ENCODE data around the gene EBF3.

DNA sequence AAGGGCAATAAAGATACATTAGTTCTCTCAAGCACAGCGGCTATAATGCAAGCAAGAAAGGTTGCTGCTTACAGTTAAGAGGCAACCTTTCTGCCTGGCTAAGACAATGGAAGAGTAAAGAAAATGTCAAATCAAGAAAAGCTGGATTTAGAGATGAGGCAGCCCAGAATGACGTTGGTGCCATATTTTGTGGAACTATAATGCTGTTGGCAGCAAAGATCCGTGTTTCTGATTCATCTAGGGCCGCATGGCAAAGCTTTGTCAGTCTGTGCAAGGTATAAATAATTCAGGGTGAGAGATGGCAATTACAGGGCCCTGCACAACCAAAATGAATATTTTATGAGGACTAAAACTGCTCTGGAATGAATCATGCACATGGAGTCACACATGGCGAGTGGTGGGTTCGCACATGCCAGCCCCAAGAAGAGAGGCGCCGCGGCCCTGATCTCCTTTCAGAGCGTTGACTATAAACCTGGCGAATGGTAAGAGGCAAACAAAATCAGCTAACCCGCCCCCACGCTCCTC lies 76.6 kb downstream of the EBF3 start:
- TF ChIP-seq CTCF (IDR thresholded peaks at IDR 0.05) (no peak), POLR2A (IDR thresholded peaks at IDR 0.05) (no peak)

Measured in Peyer's patch (tissue), 4 donors.